ENCODE measurements around the gene SLC37A3. TPM values are rescaled to one million over a fixed set of nuclear protein-coding genes. Genes with fewer than 3 reads are reported as not detected.

Gene SLC37A3, protein sequence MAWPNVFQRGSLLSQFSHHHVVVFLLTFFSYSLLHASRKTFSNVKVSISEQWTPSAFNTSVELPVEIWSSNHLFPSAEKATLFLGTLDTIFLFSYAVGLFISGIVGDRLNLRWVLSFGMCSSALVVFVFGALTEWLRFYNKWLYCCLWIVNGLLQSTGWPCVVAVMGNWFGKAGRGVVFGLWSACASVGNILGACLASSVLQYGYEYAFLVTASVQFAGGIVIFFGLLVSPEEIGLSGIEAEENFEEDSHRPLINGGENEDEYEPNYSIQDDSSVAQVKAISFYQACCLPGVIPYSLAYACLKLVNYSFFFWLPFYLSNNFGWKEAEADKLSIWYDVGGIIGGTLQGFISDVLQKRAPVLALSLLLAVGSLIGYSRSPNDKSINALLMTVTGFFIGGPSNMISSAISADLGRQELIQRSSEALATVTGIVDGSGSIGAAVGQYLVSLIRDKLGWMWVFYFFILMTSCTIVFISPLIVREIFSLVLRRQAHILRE
- total RNA-seq = 100 to 1,000 TPM in 2 of 4 donors, 10 to 100 TPM in 2; 71.9 to 123 (median 86.9) TPM

DNA sequence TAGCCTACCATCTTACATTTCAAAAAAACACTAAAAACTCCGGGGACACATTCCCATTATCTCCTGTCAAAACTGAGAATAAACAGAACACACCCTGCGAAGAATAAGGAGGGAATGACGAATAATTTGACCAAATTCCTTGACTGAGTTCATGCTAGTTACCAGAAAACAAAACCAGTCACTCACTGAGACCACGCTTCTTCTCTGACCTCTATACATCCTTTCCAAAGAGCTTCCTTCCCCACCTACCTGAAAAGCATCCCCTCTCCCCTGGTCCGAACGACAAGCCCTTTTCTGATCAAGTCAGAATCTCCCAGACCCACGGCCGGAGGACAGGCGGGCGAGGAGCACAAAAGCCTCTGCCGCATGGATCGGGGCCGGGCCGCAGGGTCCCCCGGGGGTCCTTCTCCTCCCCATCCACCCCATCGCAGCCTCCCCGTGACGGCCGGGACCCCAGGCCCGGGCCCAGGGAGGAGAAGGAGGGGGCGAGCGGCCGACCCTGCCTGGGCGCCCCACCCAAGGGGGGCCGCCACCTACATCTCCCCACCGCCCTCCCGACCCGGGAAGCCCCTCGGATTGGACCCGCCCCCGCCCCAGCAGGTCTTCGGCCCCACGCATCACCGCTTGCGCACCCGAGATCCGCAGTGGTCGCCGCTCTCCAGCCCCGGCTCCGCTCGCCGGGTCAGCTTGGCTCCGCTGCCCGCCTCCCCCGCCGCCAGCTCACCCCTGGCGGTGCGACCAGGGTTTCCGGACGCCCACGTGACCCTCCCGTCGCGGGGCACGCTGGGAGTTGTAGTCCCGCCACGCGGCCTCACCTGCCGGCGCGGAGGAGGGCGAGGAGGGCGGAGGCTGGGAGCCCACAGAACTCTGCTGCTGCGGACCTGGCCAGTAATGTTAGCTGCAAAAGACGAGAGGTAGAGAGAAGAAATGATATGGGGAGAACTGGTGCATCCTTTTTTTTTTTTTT lies at the start of gene SLC37A3:
Gene SLC37A3 (minus strand): TSS at position 747 of the 967 bp plus-strand sequence. CDS start 16,004 bp downstream, outside the sequence.
- peak in 1 of 2 donors; percentile 78 for TF ChIP-seq POLR2A (IDR thresholded peaks at IDR 0.05)
- TF ChIP-seq, protein P1, sequence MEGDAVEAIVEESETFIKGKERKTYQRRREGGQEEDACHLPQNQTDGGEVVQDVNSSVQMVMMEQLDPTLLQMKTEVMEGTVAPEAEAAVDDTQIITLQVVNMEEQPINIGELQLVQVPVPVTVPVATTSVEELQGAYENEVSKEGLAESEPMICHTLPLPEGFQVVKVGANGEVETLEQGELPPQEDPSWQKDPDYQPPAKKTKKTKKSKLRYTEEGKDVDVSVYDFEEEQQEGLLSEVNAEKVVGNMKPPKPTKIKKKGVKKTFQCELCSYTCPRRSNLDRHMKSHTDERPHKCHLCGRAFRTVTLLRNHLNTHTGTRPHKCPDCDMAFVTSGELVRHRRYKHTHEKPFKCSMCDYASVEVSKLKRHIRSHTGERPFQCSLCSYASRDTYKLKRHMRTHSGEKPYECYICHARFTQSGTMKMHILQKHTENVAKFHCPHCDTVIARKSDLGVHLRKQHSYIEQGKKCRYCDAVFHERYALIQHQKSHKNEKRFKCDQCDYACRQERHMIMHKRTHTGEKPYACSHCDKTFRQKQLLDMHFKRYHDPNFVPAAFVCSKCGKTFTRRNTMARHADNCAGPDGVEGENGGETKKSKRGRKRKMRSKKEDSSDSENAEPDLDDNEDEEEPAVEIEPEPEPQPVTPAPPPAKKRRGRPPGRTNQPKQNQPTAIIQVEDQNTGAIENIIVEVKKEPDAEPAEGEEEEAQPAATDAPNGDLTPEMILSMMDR (IDR thresholded peaks at IDR 0.05) = peak in 3 of 6 experiments; percentile 21 to 47 (median 29)
- Histone ChIP-seq H3K4me1 (peaks cover 0 to 4% of the 10 kb centered on the region in 2 donors), H3K27ac (peak within 1 kb of the TSS; percentile 75 to 90 (median 87)), H3K27me3 (no peaks in the 10 kb centered on the region), H3K9me3 (no peaks in the 10 kb centered on the region), H3K36me3 (no peaks in the 10 kb centered on the region), H3K4me3 (replicated peaks in 1 of 3) (peak within 1 kb of the TSS; percentile 81 to 99 (median 93))
- peak; percentile 90 to 91 for DNase-seq
- intact Hi-C loops (cut with DNase I) = no loop called here
- 1 to 2% methylated on average over 30 to 43 of the region's 66 CpGs for WGBS, 2 donors

DNA sequence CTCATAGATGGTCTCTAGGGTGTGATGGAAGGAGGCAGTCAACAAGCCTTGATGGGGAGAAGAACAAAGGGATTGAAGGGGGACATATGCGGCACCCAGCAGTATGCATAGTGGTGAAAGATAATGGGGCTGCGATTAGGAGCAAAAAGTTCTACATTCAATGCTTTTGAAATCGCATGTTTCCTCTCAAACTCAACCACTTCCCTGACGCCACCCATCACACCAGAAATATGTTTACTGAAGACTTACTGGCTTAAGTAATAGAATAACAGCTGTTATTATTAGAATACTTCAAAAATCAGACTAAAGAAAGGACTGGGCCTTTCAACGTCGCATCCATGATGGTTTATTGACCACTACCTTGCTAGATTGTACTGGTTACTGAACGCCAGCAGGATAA lies 49.5 kb upstream of the SLC37A3 start:
- 89 to 93% methylated on average over 7 of the region's 7 CpGs for WGBS, 2 donors
- no peak for DNase-seq

DNA sequence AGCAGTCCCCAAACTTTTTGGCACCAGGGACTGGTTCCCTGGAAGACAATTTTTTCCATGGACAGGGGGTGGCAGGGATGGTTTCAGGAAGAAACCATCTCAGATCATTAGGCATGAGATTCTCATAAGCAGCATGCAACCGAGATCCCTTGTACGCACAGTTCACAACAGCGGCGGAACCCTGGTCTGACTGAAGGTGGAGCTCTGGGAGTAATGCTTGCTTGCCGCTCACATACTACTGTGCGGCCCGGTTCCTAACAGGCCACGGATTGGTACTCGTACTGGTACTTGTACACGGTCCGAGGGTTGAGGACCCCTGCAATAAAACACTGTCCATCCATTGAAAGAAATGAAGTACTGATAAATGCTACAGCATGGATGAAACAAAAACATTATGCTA lies 48.1 kb upstream of the SLC37A3 start:
- 92 to 95% methylated on average over 11 of the region's 11 CpGs for WGBS, 2 donors
- Histone ChIP-seq H3K4me1 (no peaks in the 10 kb centered on the region), H3K27ac (no peak overlapping the region), H3K27me3 (no peaks in the 10 kb centered on the region), H3K36me3 (no peaks in the 10 kb centered on the region), H3K9me3 (no peaks in the 10 kb centered on the region), H3K4me3 (replicated peaks in 1 of 3) (no peak overlapping the region)
- intact Hi-C loops (cut with DNase I) = no loop called here
- no peak for DNase-seq
- TF ChIP-seq, protein P1 (IDR thresholded peaks at IDR 0.05) = no peak
- TF ChIP-seq POLR2A (IDR thresholded peaks at IDR 0.05) = no peak

More for the DNA sequence above, 49.5 kb upstream of the SLC37A3 start:
- Histone ChIP-seq H3K27me3 (no peaks in the 10 kb centered on the region), H3K27ac (no peak overlapping the region), H3K4me3 (replicated peaks in 1 of 3) (no peak overlapping the region), H3K36me3 (no peaks in the 10 kb centered on the region), H3K4me1 (no peaks in the 10 kb centered on the region), H3K9me3 (no peaks in the 10 kb centered on the region)
- intact Hi-C loops (cut with DNase I) = no loop called here
- TF ChIP-seq, protein P1 (IDR thresholded peaks at IDR 0.05) = no peak
- TF ChIP-seq POLR2A (IDR thresholded peaks at IDR 0.05) = no peak

DNA sequence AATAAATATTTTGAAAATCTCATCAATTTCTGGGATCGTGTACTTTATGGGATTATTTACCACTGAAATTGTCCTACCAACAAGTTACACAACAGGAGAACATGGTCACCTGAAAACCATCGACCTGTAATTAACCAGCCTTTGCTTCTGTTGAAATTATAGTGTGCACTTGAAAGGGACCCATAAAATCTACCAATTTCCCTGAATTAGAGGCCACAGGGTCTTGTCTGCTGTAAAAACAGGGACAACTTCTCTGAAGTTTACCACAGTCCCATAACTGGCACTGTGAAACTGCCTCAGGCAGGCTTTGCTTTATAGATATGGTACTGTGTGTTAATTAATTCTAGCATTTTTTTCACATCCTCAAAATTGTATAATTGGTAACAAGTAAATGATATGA lies 43.2 kb upstream of the SLC37A3 start:
- H3K27ac ChIP-seq = no peak overlapping the region
- 86 to 93% methylated on average over 2 of the region's 2 CpGs for WGBS, 2 donors
- TF ChIP-seq, protein P1 (IDR thresholded peaks at IDR 0.05) = no peak
- no peak for TF ChIP-seq POLR2A (IDR thresholded peaks at IDR 0.05)
- H3K36me3 ChIP-seq = no peaks in the 10 kb centered on the region
- intact Hi-C loops (cut with DNase I) = no loop called here
- H3K9me3 ChIP-seq = no peaks in the 10 kb centered on the region
- no peaks in the 10 kb centered on the region for H3K4me1 ChIP-seq
- DNase-seq = no peak
- no peaks in the 10 kb centered on the region for H3K27me3 ChIP-seq
- no peak overlapping the region for H3K4me3 ChIP-seq (replicated peaks in 1 of 3)
